GM19351 (cell line): Measurements from ENCODE around the gene TCF7L1.

Experiments used
- ATAC-seq: cut with Tn5 transposase; IDR thresholded peaks from one replicate; pipeline ENCODE4 v1.9.1; 2021; ENCODE audit warnings: mild to moderate bottlenecking, moderate library complexity; ENCODE audit not compliant: unreplicated experiment

TCF7L1 gene

GRCh38 chr2:85160966-85161960 is 28.1 kb downstream of the TCF7L1 start:
- no peak for ATAC-seq

GRCh38 chr2:85162746-85163301 is 29.6 kb downstream of the TCF7L1 start:
- ATAC-seq: no peak

DNA sequence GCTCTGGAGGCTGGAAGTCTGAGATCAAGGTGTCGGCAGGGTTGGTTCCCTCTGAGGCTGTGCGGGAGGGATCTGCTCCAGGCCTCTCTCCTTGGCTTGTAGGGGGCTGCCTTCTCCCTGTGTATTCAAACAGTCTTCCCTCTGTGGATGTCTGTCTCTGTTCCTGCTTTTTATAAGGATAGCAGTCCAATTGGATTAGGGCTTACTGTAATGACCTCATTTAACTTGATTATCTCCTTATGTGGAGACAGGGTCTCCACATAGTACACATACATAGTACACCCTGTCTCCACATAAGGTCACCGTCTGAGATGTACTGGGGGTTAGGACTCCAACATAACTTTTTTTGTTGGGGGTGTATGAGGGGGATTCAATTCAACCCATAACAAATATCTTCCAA is 30.5 kb downstream of the TCF7L1 start:
- ATAC-seq: no peak

GRCh38 chr2:85164145-85164569 is 31.0 kb downstream of the TCF7L1 start:
- ATAC-seq: no peak

DNA sequence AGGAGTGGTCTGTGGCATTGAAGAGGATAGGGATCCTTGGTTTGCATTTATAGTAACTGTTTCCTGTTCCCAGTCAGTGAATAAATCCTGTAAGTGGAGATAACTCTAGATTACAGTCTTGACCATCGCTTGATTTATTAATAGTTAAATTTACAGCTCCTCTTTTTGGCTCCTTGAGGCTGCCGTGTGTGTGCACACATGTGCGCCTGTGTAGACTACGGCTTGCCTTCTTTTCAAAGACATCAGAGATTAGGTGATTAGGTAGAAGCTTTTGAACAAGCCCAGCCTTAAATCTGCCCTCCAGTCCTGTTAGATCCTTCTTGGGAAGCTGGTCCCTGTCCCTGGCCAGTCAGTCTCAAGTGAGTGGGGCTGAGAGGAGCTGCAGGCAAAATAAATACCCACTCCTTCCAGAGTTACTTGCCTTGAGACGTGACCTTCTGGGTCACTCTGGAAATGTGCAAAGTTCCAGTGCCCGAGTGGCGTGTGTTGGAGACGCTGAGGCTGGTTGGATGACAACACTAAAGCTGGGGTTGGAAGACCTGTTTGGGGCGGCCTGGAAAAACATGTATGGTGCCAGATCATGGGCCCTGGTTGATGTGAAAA is 32.0 kb downstream of the TCF7L1 start:
- no peak for ATAC-seq

DNA sequence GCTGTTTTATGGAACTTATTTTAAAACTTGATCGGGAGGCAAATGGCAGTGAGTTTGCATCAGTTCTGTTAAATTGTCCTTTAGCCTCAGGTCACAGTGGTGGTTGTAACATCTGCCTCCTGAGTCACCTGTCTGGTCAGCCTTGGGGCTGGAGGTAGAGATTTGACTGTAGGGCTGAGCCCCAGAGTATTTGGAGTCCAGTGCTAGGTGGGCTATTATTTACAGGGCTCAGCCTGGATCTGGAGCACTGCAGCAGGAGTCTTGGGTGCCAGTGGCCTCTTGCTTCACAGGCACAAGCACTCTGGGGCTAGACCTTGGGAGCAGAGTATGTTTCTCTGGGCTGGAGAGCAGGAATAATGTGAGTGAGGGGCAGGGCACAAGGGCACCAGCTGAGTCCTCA is 32.8 kb downstream of the TCF7L1 start:
- no peak for ATAC-seq

- ATAC-seq: no peak
These were observed 34.3 kb downstream of the TCF7L1 start for GRCh38 chr2:85167479-85167878.

DNA sequence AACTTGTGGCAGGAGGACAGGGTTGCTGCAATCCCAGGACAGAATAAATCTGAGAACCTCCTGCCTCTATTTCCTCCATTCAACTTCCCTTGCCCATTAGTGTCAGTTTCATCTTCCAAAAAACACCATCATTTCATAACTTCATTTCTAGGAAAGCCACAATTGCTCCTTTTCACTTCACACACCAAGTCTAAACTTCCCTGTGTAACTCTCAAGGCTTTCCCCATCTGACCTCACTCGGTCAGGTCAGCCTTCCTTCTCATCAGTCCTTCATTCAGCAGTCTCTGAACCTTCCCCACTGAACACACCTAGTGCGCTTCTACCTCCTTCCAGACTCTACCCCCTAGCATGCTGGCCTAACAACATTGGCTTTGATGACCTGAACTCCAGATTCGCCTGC is 35.8 kb downstream of the TCF7L1 start:
- no peak for ATAC-seq

- no peak for ATAC-seq
These were observed 36.4 kb downstream of the TCF7L1 start for GRCh38 chr2:85169581-85169980.

DNA sequence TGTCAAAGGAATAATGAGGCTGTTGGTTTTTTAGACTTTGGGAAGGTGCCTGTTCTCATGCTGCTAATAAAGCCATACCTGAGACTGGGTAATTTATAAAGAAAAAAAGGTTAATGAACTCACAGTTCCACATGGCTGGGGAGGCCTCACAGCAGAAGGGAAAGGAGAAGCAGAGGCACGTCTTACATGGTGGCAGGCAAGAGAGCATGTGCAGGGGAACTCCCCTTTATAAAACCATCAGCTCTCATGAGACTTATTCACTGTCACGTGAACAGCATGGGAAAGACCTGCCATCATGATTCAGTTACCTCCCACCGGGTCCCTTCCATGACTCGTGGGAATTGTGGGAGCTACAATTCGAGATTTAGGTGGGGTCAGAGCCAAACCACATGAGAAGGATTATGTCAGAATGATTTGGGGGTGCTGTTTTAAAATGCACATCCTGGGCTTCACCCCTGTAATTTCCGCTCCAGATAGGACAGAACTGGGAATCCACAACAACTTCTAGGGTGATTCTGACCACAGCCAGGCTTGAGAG is 37.8 kb downstream of the TCF7L1 start:
- no peak for ATAC-seq

DNA sequence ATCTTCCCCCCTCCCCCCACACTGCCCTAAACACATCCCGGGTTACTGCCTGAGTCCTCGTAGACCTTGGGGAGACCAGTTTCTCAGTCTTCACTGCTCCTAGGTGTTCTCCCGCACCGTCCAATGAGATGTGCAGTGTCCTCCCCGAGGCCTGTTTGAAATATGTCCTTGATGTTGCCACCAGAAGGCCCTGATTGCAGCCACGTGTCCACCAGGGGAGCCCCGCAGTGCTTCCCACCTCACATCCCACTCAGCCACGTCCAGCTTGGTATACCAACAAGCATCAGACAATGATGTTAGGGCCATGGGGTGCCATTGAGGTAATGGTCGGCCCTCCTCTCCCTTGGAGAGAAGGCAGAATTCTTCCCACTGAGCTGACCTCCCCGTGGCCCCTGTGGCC is 38.7 kb downstream of the TCF7L1 start:
- no peak for ATAC-seq

DNA sequence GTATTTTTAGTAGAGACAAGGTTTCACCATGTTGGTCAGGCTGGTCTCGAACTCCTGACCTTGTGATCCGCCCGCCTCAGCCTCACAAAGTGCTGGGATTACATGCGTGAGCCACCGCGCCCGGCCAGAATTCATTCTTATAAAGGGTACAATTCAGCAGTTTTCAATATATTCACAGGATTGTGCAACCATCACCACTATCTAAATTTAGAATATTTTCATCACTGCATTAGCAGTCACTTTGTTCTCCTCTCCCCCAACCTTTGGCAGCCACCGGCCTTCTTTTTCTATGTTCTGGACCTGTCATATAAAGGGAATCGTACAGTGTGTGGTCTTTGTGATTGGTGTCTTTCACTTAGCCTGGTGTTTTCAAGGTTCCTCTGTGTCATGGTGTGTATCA is 40.7 kb downstream of the TCF7L1 start:
- no peak for ATAC-seq

DNA sequence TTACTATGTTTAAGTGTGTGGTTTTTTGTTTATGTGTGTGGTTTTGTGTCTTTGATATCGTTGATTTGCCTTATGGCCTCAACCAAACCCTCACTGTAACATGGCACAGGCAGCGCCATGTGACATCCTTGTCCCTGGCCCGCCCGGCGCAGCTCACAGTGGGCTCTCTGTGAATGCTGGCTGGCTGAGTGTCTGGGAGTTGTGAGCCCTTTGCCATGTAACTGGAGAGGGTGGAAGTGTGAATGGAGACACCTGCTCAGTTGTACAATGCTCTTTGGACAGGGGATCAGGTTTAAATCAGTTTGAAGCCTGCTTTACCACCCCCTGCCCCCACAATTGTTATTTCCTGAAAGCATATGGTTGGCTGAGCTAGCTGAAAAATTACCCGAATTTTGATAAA is 41.8 kb downstream of the TCF7L1 start:
- no peak for ATAC-seq

DNA sequence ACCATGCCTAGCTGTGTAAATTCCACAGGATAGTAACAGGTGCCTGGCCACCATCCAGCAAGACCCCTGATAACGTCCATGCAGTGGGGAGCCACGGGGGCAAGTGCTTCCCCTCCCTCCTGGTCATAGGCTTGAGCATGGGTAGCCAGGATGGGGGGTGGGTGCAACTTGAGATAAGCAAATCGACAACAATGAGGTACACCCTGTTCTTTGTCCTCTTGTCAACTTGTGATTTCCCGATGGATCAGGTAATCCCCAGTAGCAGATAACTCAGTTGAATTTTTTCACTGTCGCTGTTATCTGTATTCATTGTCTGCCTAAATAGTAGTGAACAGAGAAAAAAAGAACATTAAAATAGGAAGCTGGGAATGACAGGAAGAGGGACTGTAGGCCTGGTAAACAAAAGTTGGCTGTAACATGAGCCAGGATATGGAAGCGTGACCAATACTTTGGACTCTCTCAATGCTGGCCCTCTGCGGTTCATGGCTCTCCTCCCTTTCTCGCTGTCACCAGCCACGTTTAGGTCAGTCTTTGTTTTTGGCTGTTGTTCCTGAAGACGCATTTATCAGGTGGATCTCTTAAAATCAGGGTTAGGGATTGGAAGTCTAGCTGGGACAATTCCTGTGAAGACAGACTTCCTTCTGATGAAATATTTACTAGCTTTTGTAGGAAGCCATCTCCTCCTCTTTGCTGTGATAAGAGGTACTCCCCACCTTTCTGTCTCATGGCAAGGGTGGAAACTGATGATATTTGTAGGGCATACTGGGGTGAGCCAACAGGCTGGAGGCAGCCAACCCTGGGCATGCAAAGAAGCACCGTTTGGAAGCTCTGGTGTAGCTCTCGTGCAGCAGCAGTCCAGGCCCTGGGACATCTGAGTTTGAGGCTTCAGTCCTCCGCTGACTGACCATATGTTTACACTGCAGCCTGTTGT is 42.4 kb downstream of the TCF7L1 start:
- ATAC-seq: no peak

- ATAC-seq: no peak
These were observed 44.0 kb downstream of the TCF7L1 start for GRCh38 chr2:85177031-85177824.

DNA sequence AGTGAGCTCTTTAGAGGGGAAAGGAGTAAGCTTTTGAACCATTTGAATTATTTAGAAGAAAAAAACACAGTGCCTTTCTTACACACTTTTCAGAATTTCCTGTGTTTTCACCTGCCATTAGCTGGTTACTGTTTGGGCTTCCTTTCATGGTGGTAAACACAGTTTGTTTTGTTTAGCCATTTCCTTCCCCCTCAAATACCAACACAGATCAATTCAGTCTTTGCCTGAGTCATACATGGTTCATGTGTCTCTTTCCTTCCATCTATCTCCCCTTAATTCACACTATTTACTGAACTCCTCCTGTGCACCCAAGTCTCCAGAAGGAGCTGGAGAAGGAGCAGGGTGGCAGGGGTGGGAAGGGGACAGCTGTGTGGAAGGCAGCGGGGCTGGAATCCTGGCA is 45.0 kb downstream of the TCF7L1 start:
- ATAC-seq: no peak

DNA sequence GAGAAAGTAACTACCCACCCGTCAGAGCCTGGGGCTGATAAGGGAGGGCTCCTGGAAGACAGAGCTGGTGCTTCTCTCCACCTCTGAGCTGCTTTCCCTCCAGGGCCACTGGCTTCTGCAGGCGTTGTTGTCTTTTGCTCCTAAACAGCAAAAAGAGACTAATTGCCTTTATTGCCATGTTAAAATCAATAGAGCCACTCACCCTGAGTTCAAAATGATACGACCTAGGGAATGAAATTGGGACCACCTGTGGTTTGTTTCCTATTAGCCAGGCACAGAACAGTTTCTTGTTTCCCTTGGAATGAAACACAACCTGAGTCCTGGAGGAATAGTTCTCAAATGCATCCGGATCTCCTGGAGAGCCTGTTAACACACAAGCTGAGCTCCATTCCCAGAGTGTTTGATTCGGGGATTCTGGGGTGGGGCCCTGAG is 45.8 kb downstream of the TCF7L1 start:
- ATAC-seq: no peak

DNA sequence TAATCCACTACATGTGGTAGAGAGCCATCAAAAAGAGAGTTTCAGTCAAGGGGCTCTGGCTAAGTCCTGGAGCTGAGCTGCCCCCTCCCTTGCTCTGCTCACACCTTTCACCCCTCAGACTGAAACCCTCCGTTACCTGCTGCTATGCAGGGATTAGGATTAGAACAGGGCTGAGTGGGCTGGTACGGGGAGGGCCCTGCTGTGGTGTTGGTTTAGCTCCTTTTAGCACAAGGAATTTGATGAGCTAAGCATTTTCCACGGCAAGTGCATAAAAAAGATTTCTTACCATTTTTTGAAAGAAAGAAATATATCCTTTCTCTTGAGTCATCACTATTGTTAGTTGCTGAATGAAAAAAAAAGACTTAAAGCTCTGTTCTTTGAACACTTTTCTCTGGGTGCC is 46.3 kb downstream of the TCF7L1 start:
- ATAC-seq: no peak

DNA sequence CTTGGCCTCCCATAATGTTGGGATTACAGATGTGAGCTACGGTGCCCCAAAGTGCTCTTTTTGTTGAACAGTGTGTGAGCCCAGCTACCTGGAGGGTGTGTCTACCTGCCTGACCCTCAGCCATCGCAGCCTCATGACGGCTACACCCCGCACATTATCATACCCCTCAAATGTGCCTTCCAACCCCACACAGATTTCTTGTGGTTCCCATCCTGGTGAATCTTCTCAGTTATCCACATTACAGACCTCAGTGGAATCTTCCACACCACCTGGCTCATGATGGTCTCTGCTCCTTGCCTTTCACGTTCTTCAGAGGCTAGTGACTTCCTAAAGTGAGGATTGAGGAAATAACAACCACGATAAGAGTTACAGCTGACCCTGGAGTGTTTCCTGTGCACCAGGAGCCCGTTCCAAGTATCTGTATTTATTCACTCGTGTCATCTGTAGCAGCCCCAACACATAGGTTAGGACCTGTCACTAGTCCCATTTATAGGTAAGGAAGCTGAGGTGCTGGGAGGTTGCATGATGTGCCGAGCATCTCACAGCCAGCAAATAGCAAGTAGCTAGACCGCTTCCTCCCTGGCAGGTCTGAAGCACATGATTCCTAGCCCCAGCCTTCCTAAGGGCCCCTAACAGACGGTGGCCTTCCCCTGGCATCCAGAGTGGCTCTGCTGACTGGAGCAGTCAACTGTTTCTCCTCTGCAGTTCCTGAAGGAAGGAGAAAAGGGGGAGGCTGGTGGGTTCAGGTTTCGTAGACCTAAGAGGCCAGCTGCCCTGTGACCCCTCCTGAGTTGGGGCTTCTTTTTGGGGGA is 47.3 kb downstream of the TCF7L1 start:
- ATAC-seq: no peak
